HepG2 (cell line): Measurements from ENCODE around the gene GRAMD4.

Experiments used
- CREB1 ChIP-seq, 2 experiments: fragments of 450-650 bp in 1 of 2; IDR thresholded peaks; 2 replicates each; pipeline ENCODE4 v1.6.1; 2016 to 2017; ENCODE audit warnings: control low read depth in 1 of 2, mild to moderate bottlenecking in 1 of 2, missing compliant biosample characterization in 1 of 2, missing genetic modification characterization in 1 of 2
- NCOR1 ChIP-seq: fragments of 200-600 bp; sonication (generic); IDR thresholded peaks from 2 replicates; pipeline ENCODE4 v1.7.0; 2017; ENCODE audit warnings: antibody characterized with exemption, low read length, borderline replicate concordance
- POLR2A ChIP-seq, 2 experiments: IDR thresholded peaks; 2 replicates each; pipeline ENCODE4 v1.6.1; 2011; ENCODE audit warnings: low read depth in 2 of 2, low read length in 2 of 2, mild to moderate bottlenecking in 1 of 2, moderate library complexity in 1 of 2; ENCODE audit not compliant: insufficient read depth in 1 of 2
- RBFOX2 ChIP-seq: fragments of 200-400 bp; formaldehyde crosslinking; IDR thresholded peaks from 2 replicates; pipeline ENCODE4 v1.6.1; 2017; ENCODE audit warnings: low read depth, mild to moderate bottlenecking, low read length
- RBM22 ChIP-seq: fragments of 200-400 bp; formaldehyde crosslinking; optimal IDR thresholded peaks from 2 replicates; pipeline ENCODE3; 2017; ENCODE audit warnings: mild to moderate bottlenecking, low read length, moderate library complexity
- REST ChIP-seq, 2 experiments: IDR thresholded peaks; 2 replicates each; pipeline ENCODE4 v1.6.1; 2011 to 2012; ENCODE audit warnings: low read length in 2 of 2, borderline replicate concordance in 1 of 2, low read depth in 1 of 2, mild to moderate bottlenecking in 1 of 2, moderate library complexity in 1 of 2
- SIN3A ChIP-seq: IDR thresholded peaks from 2 replicates; pipeline ENCODE4 v1.6.1; 2011; ENCODE audit warnings: low read depth, mild to moderate bottlenecking, control low read depth, low read length, borderline replicate concordance
- TAF1 ChIP-seq: sonication (generic); formaldehyde crosslinking; IDR thresholded peaks from 2 replicates; pipeline ENCODE4 v1.4.0; 2020; ENCODE audit warnings: missing genetic modification reagents
- ZFP1 ChIP-seq: IDR thresholded peaks from 2 replicates; pipeline ENCODE4 v1.6.1; 2016
- ZFP82 ChIP-seq: sonication (generic); formaldehyde crosslinking; IDR thresholded peaks from 2 replicates; pipeline ENCODE4 v1.5.1; 2020; ENCODE audit warnings: mild to moderate bottlenecking, missing genetic modification reagents, borderline replicate concordance
- ZNF253 ChIP-seq: sonication (generic); formaldehyde crosslinking; IDR thresholded peaks from 2 replicates; pipeline ENCODE4 v1.8.0; 2022; ENCODE audit warnings: mild to moderate bottlenecking, missing genetic modification reagents, borderline replicate concordance
- ZNF256 ChIP-seq: sonication (generic); formaldehyde crosslinking; conservative IDR thresholded peaks from 2 replicates; pipeline ENCODE4 v1.4.0; 2020; ENCODE audit warnings: missing genetic modification reagents
- ZNF513 ChIP-seq: sonication (generic); formaldehyde crosslinking; conservative IDR thresholded peaks from 2 replicates; pipeline ENCODE4 v1.5.0; 2020; ENCODE audit warnings: missing genetic modification reagents
- TF ChIP-seq, protein P1 (sequence below): sonication (generic); formaldehyde crosslinking; IDR thresholded peaks from 2 replicates; pipeline ENCODE4 v1.5.0; 2020; ENCODE audit warnings: mild to moderate bottlenecking, missing genetic modification reagents, moderate library complexity

DNA sequence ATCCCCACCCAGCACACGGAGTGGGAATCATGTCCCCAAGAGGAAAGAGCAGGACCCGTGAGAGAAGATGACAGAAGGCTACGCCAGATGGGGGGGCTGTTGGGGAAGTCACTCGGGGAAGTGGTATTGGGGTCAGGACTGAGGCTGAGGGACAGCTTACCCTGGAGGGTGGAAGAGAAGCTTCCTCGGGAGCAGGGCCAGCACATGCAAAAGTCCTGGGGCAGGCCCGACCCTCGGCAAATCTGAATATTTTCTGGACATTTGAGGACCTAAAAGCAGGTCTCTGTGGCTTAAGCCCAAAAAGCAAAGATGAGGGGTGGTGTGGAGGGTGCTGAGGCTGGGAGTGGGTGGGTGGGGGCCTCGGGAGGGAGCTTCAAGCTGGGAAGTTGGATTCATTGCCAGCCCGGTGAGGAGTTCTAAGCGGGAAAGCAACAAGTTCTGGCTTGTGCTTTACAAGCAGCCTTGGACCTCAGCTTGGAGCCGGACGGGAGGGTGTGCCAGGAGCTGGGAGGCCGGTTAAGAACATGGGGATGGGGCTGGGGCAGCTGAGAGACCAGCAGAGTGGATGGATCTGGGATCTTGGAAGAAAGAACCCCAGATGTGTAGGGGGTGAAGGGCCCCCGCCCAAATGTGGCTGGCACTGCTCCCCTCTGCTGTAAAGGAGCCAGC is 34.9 kb downstream of the GRAMD4 start:
- TF ChIP-seq ZFP1 (CRISPR knock-in tag) (no peak), RBFOX2 (no peak), TAF1 (CRISPR knock-in tag) (no peak), SIN3A (no peak), POLR2A (IDR thresholded peaks at IDR 0.05; ENCODE audit: insufficient read depth in 1 of 2, low read depth in 2 of 2, low read length in 2 of 2) (no peak), ZNF513 (CRISPR knock-in tag) (no peak), ZNF253 (CRISPR knock-in tag) (no peak), RBM22 (no peak), REST (IDR thresholded peaks at IDR 0.05; ENCODE audit: borderline replicate concordance in 1 of 2, low read depth in 1 of 2, low read length in 2 of 2) (no peak), NCOR1 (no peak), ZNF256 (CRISPR knock-in tag) (no peak), CREB1 (IDR thresholded peaks at IDR 0.05) (no peak), CREB1 (CRISPR knock-in tag; IDR thresholded peaks at IDR 0.05) (no peak), ZFP82 (CRISPR knock-in tag) (no peak)
- TF ChIP-seq, protein P1, sequence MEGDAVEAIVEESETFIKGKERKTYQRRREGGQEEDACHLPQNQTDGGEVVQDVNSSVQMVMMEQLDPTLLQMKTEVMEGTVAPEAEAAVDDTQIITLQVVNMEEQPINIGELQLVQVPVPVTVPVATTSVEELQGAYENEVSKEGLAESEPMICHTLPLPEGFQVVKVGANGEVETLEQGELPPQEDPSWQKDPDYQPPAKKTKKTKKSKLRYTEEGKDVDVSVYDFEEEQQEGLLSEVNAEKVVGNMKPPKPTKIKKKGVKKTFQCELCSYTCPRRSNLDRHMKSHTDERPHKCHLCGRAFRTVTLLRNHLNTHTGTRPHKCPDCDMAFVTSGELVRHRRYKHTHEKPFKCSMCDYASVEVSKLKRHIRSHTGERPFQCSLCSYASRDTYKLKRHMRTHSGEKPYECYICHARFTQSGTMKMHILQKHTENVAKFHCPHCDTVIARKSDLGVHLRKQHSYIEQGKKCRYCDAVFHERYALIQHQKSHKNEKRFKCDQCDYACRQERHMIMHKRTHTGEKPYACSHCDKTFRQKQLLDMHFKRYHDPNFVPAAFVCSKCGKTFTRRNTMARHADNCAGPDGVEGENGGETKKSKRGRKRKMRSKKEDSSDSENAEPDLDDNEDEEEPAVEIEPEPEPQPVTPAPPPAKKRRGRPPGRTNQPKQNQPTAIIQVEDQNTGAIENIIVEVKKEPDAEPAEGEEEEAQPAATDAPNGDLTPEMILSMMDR, result no peak
